ENCODE measurements around the gene MICOS13.

The MICOS13 gene

DNA sequence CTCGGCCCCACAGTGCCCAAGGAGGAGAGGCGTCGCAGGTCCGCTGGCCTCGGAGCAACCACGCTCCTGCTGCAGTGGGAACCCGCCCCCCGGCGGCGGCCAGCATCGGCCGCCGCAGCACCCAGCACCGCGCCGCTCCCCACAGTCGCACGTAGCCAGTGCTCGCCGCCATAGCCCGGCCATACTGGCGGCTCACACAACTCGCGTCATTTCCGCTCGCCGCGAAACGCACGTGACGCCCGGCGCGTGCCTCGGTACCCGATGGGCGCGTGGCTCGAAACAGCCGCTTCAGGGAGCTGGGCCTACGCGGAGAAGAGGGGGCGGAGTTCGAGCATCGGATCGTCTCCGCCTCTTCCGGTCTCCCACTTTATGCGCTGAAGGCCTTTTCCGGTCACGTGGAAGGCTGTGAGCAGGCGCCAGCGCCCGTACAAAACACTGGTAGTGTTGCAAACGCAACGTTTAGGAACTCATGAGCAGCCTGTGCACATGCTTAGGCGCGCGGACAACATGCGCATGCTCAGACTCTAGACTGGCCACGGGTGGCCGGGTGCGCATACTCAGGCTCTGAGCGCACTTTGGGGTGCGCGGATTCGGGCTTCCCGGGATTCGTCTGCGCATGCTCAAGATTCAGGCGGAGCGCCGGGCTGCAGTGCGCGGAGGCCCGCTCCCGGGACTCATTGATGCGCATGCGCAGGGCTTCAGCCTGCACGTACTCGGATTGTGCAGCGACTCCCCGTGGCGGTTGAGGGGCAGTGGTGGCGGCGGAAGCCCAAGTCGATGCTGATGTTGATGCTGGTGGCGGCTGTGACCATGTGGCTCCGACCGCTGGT lies 39.9 kb upstream of the MICOS13 start, which contains the start of the genes CATSPERD and LONP1 (continued):
- TF ChIP-seq KLF9 (tag by site-specific recombination; IDR thresholded peaks at IDR 0.05; ENCODE audit: low read depth) (peak; percentile 26; the same call in 1 of the 2 replicates), ZNF19 (tag by site-specific recombination; IDR thresholded peaks at IDR 0.05; ENCODE audit: low read depth) (no peak), ZNF114 (tag by site-specific recombination; IDR thresholded peaks at IDR 0.05) (no peak), ZNF600 (tag by site-specific recombination; IDR thresholded peaks at IDR 0.05) (peak; percentile 95), WT1 (tag by site-specific recombination; IDR thresholded peaks at IDR 0.05) (no peak), ZNF530 (tag by site-specific recombination; IDR thresholded peaks at IDR 0.05; ENCODE audit: low read depth) (no peak), ZNF548 (tag by site-specific recombination; IDR thresholded peaks at IDR 0.05) (no peak), ZXDB (tag by site-specific recombination; IDR thresholded peaks at IDR 0.05) (peak; percentile 68), HOXC10 (CRISPR knock-in tag; IDR thresholded peaks at IDR 0.05) (no peak), ZNF791 (tag by site-specific recombination; IDR thresholded peaks at IDR 0.05) (no peak), ZNF132 (tag by site-specific recombination; IDR thresholded peaks at IDR 0.05; ENCODE audit: borderline replicate concordance) (no peak), ZBTB17 (tag by site-specific recombination; IDR thresholded peaks at IDR 0.05) (peak; percentile 76), ZNF707 (tag by site-specific recombination; IDR thresholded peaks at IDR 0.05) (no peak), ZNF629 (tag by site-specific recombination; IDR thresholded peaks at IDR 0.05) (peak; percentile 91), ZFHX2 (tag by site-specific recombination; conservative IDR thresholded peaks at IDR 0.05) (peak; percentile 72), ZNF792 (tag by site-specific recombination; IDR thresholded peaks at IDR 0.05) (no peak), ZNF610 (tag by site-specific recombination; IDR thresholded peaks at IDR 0.05; ENCODE audit: borderline replicate concordance) (peak; percentile 96), RBAK (tag by site-specific recombination; IDR thresholded peaks at IDR 0.05) (no peak), ZNF473 (tag by site-specific recombination; IDR thresholded peaks at IDR 0.05) (no peak), ZNF138 (tag by site-specific recombination; IDR thresholded peaks at IDR 0.05; ENCODE audit: borderline replicate concordance) (no peak)
- TF ChIP-seq, protein P1, sequence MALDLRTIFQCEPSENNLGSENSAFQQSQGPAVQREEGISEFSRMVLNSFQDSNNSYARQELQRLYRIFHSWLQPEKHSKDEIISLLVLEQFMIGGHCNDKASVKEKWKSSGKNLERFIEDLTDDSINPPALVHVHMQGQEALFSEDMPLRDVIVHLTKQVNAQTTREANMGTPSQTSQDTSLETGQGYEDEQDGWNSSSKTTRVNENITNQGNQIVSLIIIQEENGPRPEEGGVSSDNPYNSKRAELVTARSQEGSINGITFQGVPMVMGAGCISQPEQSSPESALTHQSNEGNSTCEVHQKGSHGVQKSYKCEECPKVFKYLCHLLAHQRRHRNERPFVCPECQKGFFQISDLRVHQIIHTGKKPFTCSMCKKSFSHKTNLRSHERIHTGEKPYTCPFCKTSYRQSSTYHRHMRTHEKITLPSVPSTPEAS (tag by site-specific recombination; IDR thresholded peaks at IDR 0.05), result no peak
- TF ChIP-seq, protein P2, sequence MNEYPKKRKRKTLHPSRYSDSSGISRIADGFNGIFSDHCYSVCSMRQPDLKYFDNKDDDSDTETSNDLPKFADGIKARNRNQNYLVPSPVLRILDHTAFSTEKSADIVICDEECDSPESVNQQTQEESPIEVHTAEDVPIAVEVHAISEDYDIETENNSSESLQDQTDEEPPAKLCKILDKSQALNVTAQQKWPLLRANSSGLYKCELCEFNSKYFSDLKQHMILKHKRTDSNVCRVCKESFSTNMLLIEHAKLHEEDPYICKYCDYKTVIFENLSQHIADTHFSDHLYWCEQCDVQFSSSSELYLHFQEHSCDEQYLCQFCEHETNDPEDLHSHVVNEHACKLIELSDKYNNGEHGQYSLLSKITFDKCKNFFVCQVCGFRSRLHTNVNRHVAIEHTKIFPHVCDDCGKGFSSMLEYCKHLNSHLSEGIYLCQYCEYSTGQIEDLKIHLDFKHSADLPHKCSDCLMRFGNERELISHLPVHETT (tag by site-specific recombination; IDR thresholded peaks at IDR 0.05), result 0 out of 2 replicates have a peak, but pooled peaks have one; percentile 34
- TF ChIP-seq, protein P3, sequence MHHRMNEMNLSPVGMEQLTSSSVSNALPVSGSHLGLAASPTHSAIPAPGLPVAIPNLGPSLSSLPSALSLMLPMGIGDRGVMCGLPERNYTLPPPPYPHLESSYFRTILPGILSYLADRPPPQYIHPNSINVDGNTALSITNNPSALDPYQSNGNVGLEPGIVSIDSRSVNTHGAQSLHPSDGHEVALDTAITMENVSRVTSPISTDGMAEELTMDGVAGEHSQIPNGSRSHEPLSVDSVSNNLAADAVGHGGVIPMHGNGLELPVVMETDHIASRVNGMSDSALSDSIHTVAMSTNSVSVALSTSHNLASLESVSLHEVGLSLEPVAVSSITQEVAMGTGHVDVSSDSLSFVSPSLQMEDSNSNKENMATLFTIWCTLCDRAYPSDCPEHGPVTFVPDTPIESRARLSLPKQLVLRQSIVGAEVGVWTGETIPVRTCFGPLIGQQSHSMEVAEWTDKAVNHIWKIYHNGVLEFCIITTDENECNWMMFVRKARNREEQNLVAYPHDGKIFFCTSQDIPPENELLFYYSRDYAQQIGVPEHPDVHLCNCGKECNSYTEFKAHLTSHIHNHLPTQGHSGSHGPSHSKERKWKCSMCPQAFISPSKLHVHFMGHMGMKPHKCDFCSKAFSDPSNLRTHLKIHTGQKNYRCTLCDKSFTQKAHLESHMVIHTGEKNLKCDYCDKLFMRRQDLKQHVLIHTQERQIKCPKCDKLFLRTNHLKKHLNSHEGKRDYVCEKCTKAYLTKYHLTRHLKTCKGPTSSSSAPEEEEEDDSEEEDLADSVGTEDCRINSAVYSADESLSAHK (tag by site-specific recombination; IDR thresholded peaks at IDR 0.05), result peak; percentile 94
- TF ChIP-seq, protein P4, sequence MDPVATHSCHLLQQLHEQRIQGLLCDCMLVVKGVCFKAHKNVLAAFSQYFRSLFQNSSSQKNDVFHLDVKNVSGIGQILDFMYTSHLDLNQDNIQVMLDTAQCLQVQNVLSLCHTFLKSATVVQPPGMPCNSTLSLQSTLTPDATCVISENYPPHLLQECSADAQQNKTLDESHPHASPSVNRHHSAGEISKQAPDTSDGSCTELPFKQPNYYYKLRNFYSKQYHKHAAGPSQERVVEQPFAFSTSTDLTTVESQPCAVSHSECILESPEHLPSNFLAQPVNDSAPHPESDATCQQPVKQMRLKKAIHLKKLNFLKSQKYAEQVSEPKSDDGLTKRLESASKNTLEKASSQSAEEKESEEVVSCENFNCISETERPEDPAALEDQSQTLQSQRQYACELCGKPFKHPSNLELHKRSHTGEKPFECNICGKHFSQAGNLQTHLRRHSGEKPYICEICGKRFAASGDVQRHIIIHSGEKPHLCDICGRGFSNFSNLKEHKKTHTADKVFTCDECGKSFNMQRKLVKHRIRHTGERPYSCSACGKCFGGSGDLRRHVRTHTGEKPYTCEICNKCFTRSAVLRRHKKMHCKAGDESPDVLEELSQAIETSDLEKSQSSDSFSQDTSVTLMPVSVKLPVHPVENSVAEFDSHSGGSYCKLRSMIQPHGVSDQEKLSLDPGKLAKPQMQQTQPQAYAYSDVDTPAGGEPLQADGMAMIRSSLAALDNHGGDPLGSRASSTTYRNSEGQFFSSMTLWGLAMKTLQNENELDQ (tag by site-specific recombination; IDR thresholded peaks at IDR 0.05; ENCODE audit: low read depth), result no peak
- TF ChIP-seq, protein P5, sequence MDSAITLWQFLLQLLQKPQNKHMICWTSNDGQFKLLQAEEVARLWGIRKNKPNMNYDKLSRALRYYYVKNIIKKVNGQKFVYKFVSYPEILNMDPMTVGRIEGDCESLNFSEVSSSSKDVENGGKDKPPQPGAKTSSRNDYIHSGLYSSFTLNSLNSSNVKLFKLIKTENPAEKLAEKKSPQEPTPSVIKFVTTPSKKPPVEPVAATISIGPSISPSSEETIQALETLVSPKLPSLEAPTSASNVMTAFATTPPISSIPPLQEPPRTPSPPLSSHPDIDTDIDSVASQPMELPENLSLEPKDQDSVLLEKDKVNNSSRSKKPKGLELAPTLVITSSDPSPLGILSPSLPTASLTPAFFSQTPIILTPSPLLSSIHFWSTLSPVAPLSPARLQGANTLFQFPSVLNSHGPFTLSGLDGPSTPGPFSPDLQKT (IDR thresholded peaks at IDR 0.05; ENCODE audit: borderline replicate concordance, low read depth, low read length), result no peak
- TF ChIP-seq, protein P6, sequence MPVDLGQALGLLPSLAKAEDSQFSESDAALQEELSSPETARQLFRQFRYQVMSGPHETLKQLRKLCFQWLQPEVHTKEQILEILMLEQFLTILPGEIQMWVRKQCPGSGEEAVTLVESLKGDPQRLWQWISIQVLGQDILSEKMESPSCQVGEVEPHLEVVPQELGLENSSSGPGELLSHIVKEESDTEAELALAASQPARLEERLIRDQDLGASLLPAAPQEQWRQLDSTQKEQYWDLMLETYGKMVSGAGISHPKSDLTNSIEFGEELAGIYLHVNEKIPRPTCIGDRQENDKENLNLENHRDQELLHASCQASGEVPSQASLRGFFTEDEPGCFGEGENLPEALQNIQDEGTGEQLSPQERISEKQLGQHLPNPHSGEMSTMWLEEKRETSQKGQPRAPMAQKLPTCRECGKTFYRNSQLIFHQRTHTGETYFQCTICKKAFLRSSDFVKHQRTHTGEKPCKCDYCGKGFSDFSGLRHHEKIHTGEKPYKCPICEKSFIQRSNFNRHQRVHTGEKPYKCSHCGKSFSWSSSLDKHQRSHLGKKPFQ (tag by site-specific recombination; IDR thresholded peaks at IDR 0.05), result no peak

Data from HEK293 (cell line).